GM20000 (cell line): ENCODE results near the gene ZFAND3.

Experiments used
- DNase-seq: peaks from one replicate; pipeline ENCODE4 v3.0.0; 2012; ENCODE audit warnings: low spot score
- CTCF ChIP-seq: IDR thresholded peaks from 2 replicates; pipeline ENCODE4 v1.5.1; 2012; ENCODE audit warnings: mild to moderate bottlenecking, control low read depth; ENCODE audit errors: extremely low read depth, missing control alignments

ZFAND3 gene

GRCh38 chr6:37847704-37848103 is 28.2 kb downstream of the ZFAND3 start:
- DNase-seq: no peak
- TF ChIP-seq CTCF: no peak

- DNase-seq: no peak
- no peak for TF ChIP-seq CTCF
Measured at GRCh38 chr6:37848371-37848770, 28.8 kb downstream of the ZFAND3 start.

GRCh38 chr6:37850260-37850659 is 30.7 kb downstream of the ZFAND3 start:
- no peak for DNase-seq
- TF ChIP-seq CTCF: no peak

GRCh38 chr6:37850728-37851285 is 31.3 kb downstream of the ZFAND3 start:
- no peak for DNase-seq
- TF ChIP-seq CTCF: no peak

- no peak for TF ChIP-seq CTCF
- no peak for DNase-seq
Measured at GRCh38 chr6:37851997-37852524, 32.5 kb downstream of the ZFAND3 start.

DNA sequence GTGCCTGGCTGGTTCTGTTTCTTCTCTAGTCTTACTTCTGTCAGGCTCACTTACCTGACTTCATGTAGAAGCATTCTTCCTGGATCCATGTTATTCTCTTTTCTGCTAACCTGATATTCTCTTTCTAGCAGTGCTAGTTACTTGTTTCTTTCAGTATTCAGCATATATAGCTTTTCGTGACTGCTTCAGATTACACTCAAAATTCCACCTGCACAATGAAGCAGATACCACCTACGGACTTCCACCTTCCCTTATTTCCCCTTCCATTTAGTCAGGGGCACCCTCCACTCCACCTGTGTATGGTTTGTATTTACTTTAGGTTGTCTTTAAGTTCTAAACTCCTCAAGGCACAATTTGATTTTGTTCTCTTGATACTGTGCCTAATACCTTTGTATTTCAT is 36.8 kb downstream of the ZFAND3 start:
- DNase-seq: no peak
- no peak for TF ChIP-seq CTCF

GRCh38 chr6:37858363-37858762 is 38.8 kb downstream of the ZFAND3 start:
- TF ChIP-seq CTCF: no peak
- DNase-seq: no peak
